NCI-H2029 treated with DMSO at 0.1 percent for 48 hours (cell line): Measurements from ENCODE around the gene TPM4.
A peak's percentile ranks its signal among the peaks of the same experiment; 100 is the strongest.
"Not testable (repeated sequence)": the region's sequence is repeated elsewhere in the genome, so short reads cannot be mapped to it uniquely, and the experiment has no call there.

Experiments used
- DNase-seq: peaks from one replicate; lab custom pipeline; 2025; lab: John Stamatoyannopoulos, UW

TPM4 gene

GRCh38 chr19:16076154-16076957 is at the start of gene TPM4:
Gene TPM4, plus strand, starts transcription at chr19:16076495. Its CDS starts 71 bp downstream, at chr19:16076566.
- peak; percentile 48 for DNase-seq

DNA sequence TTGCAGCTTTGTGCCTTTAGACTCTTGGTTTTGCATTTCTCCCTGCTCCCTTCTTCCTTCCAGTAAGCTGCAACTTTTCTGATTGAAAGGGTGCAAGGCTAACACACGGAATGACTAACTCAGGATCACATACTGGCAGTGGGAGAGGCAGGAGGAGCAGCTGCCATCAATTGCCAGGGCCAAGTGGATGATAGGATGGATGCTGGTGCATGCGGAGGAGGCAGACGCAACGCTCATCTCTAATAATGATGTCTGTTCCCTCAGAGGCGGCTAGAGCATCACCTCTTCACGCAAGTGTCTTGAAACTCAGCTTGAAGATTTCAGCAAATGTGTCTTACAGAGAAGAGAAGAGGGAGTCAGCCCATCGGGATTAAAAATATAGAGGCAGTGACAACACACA is 49.5 kb upstream of the TPM4 start:
- DNase-seq, result no peak

- no peak for DNase-seq
Measured at GRCh38 chr19:16027528-16027927, 48.8 kb upstream of the TPM4 start.

DNA sequence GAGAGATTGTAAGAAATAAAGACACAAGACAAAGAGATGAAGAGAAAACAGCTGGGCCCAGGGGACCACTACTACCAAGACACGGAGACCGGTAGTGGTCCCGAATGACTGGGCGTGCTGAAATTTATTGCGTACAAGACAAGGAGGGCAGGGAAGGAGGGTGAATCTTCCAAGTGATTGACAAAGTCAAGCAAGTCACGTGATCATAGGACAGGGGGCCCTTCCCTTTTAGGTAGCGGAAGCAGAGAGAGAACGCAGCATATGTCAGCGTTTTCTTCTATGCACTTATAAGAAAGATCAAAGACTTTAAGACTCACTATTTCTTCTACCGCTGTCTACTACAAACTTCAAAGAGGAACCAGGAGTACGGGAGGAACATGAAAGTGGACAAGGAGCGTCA is 46.1 kb upstream of the TPM4 start:
- not testable (repeated sequence) for DNase-seq

DNA sequence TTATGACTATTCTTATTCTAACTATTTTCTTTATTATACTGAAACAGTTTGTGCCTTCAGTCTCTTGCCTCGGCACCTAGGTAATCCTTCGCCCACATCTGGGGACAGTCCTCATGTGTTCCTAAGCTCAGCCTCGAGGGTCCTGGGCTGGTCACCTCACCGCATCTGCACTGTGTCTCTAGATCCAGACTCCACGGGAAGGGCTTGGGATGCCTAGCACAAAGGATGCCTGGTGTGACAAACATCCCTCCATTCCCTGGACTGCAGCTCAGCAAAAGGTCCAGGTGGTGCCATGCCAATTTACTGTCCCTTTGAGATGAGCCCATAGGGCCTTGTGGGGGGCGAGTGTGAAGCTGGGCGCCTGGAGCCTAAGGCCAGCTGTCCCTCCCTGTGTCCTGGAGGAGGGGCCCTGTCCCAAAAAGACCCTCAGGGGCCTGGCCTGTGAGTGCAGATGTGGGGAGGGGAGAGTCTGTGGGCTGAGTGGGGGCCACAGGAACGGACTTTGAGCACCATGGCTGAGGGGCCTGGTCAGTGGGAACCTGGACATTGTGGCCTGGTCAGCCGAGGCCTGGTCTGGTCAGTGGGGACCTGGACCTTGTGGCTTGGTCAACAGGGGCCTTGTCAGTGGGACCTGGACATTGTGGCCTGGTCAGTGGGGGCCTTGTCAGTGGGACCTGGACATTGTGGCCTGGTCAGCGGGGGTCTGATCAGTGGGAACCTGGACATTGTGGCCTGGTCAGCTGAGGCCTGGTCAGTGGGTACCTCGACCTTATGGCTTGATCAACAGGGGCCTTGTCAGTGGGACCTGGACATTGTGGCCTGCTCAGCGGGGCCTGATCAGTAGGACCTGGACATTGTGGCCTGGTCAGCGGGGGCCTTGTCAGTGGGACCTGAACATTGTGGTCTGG is 45.1 kb upstream of the TPM4 start:
- no peak for DNase-seq

- no peak for DNase-seq
Measured at GRCh38 chr19:16031872-16032200, 44.5 kb upstream of the TPM4 start.

DNA sequence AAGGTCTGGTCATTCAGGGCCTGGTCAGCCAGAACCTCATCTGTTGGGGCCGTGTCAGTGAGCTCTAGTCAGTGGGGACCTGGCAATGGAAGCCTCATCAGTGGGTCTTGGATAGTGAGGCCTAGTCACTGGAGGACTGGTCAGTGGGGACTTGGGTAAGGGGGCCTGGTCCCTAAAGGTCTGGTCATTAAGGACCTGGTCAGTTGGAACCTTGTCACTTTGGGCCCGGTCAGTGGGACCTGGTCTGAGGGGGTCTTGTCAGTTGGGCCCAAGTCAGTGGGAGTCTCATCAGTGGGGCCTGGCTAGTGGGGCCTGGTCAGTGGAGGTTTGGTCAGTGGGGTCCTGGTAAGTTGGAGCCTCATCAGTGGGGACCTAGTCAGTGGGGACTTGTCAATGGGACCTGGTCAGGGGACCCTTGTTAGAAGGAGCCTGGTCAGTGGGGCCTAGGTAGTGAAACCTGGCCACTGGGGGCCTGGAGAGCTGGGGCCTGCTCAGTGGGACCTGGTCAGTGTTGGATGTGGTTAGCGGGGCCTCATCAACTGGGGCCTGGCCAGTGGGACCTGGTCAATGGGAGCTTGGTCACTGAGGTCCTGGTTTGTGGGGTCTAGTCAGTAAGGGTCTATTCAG is 43.7 kb upstream of the TPM4 start:
- no peak for DNase-seq

DNA sequence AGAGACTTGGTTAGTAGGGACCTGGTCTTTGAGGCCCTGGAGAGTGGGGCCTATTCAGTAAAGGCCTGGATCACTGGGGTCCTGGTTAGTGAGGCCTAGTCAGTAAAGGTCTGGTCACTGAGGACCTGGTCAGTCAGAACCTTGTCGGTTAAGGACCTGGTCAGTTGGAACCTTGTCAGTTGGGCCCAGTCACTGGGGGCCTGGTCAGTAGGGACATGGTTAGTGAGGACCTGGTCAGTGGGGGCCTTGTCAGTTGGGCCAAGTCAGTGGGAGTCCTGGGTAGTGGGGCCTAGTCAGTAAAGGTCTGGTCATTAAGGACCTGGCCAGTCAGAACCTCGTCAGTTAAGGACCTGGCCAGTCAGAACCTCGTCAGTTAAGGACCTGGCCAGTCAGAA is 43.2 kb upstream of the TPM4 start:
- DNase-seq, result no peak

DNA sequence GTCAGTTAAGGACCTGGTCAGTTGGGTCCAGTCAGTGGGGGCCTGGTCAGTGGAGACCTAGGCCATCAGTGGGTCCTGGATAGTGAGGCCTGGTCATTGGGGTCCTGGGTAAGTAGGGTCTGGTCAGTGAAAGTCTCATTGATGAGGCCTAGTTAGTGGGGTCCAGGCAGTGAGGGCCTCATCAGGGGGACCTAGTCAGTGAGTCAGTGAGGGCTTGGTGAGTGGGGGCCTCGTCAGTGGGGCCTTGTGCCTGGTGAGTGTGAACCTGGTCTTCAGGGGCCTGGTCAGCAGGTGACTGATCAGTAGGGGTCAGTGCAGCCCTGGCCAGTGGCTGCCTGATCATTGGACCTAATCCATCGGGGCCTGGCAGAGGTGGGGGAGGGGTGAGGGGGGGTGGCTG is 42.6 kb upstream of the TPM4 start:
- DNase-seq, result no peak

- DNase-seq, result no peak
Measured at GRCh38 chr19:16034180-16034579, 42.1 kb upstream of the TPM4 start.

DNA sequence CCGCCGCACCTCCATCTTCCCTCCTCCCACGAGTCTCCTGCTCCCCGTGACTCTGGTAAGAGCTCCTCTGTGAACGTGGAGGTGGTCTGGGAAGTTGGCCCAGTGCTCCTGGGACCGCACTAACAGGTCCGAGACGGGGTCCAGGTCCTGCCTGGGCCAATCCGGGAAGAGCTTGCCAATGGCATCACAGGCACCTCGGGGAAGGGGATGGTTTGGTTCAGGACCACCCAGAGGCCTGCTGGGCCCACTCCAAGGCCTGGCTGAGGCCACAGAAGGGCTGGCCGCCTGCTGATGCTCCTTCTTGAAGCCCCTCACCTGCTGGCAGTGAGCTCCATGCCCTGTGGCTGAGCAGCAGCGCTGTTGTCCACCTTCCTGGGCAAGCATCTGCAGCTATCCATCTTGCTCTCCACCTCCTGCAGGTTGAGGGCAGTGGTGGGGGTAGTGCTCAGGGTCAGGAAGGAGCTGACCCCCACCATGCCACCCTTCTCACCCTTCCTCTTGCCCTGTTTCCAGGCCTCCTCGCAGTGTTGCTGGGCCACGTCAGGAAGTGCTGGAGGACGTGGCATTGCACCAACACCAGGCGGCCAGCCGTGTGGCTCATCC is 41.2 kb upstream of the TPM4 start:
- no peak for DNase-seq

- DNase-seq, result no peak
Measured at GRCh38 chr19:16035601-16036297, 40.5 kb upstream of the TPM4 start.

DNA sequence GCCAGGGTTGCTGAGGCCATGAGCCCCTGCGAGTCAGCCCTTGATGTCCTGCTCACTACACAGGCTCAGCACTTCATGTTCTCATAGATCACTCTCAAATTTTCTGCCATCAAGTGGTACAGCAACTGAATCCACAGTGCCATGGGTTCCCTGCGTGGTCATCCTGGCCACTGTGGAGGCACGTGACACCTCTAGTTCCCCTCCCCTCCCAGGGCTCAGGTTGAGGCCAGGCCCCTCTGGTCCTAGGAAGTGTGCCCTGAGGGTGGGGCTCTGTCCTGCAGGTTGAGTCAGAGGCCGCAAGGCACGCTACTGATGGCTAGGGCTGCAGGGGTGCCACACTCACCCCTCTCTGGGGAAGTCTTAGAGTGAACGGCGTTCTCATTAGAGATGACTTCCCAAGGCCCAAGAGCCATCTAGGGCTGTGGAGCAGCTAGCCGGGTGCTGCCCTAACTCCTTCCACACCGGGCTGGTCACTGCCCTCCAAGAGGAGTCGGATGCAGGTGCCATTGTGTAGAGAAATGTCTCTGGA is 39.8 kb upstream of the TPM4 start:
- no peak for DNase-seq

DNA sequence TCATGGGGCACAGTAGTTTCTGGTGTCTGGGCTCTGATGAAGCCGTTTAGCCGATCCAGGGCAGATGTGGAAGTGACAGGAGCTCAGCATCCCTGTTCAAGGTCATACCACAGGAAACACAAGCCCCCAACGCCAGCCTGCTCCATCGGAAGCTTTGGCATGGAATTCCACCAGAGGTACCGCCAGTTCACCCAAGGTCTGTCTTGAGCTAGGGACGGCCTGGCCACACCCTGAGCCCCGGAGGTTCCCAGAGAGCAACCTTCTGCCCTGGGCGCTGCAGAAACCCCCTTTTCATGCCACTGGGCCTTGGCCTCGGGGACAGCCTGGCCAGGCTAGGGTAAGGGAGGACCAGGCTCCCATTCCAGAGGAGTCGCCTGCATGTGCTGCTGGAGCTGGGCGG is 39.4 kb upstream of the TPM4 start:
- DNase-seq, result no peak

DNA sequence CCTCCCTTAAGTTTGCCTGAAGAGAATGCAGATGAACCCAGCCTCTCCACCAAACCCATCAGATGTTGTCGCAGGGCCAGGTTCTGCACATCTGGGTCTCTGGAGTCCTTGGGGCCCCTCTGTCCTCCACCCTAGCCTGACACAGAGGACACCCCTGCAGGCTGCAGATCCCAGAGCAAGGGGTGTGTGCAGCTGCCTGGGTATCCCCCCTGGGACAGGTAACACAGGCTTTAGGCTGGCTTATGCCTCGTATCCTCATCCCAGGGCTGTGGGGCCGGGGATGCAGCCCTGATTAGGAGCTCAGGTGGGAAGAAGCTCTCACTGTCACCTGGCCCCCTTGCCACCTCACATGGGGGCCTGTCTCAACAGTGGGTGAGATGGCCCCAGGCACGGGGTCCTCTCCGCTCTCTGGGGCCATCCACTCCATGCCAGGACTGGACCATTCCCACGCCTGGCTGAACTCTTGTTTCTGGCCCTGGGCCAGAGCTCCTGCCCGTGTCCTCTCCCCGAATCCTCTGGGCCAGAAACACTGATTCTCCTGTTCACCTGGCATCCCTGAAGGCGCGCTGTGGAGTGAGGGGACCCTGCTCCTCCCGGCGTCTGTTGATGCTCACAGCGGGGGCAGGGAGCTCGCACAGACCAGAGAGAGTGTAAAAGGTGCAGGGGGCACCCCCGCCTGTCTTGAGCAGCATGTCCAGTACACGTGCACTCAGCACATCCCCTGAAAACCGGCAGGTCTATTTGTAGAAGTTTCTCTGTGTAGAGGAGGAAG is 38.7 kb upstream of the TPM4 start:
- DNase-seq, result no peak

DNA sequence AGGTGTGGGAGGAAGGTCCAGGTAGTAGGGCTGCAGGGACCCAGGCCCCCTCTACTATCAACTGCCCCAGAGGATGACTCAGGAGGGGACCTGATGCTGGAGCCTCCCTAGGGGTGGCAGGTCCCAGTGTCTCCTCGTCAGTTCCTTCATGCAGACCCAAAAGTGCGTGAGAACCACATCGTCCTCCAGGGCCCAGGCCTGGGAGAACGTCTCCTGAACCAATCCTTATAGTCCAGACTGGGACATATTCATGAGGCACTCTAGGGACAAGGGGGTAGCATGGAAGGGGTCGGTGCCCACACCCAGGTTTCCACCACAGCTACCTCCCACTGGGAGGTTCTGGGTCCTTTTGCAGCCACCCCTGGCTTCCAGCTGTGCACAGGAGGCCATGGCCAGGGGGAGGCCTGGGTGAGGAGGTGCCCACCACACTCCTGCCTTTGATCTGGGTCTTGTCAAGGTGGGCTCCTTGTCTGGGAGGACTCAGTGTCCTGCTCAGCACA is 38.0 kb upstream of the TPM4 start:
- no peak for DNase-seq

DNA sequence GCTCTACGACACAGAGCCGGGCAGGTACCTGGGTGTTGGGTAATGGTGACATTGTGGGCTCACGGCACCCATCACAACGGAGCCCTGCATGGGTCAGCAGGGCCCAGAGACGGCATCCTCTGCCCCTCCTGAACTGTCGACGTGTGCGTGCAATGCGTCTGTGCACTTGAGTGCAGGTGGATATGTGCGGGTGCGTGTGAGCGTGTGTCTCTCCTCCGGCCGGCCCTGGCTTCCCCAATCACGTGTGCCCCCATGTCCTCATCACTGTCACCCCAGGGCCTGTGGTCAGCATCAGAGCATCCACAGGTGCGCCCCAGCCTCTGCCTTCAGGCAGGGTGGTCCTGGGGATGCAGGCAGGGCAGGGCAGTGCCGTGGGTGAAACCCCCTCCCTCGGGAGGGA is 37.2 kb upstream of the TPM4 start:
- no peak for DNase-seq

DNA sequence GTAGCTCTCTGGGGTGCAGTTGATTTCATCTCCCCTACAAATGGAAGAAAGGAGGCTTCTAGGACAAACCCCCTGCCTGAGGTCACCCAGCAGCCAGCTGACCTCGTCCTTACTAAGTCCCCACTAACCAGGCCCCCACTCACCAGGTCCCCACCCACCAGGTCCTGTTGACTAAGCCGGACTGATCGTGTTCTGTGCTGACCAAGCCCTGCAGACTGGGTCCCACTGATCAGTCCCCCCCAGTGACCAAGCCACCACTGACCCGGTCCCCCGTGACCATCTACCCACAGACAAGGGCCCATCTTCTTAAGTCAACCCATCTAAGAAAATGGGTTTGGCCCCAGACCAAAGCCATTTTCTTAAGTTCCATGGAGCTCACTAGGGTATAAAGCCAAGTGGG is 36.8 kb upstream of the TPM4 start:
- DNase-seq, result no peak

GRCh38 chr19:16040642-16041041 is 35.7 kb upstream of the TPM4 start:
- DNase-seq, result no peak

DNA sequence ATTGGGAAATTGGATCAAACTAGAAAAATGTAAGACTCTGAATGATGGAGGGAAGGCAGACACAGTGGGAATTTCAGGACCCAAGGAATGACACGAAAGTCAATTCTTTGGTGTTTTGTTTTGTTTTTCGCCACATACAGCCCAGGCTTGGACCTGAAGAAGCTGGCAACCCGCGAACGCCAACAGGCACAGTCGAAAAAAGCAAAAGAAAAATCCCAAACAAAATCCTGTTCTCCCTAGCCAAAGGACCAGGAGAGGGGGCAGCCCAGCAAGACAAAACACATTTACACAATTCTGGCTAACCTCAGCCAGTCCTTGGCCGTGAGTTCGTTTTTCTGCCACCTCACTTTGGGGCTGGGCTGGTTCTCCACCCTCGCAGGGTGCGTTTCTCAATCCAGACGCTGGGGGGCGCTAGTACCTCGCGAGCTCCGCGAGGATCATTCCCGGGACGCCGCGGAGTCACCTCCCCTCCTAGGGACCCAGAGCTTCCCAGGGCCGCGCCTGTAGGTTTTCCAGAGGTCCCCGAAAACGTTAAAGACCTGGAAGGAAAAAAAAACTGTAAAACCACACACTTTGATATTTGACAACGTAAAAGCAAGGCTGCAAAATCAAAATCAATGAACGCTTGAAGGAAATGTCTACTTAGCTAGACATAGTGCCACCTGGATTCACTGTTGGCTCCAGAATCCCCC is 34.9 kb upstream of the TPM4 start:
- DNase-seq, result peak; percentile 9
